ENCODE results near the gene MAML3. TPM values are rescaled to one million over a fixed set of nuclear protein-coding genes. Genes with fewer than 3 reads are reported as not detected.

MAML3 gene
- total RNA-seq, 1 donor from 2014 or later = 8.1 TPM

GRCh38 chr4:139807483-139807882 lies 346.5 kb downstream of the MAML3 start:
- no peak overlapping the region for H3K4me3 ChIP-seq (ENCODE audit: insufficient read depth, low read depth, low read length)
- H3K9ac ChIP-seq (ENCODE audit: low read length) = no peak overlapping the region
- no peaks in the 10 kb centered on the region for H3K27me3 ChIP-seq (ENCODE audit: insufficient read depth, low read length)
- H3K79me2 ChIP-seq (ENCODE audit: insufficient read depth, low read length) = no peaks in the 10 kb centered on the region
- DNase-seq (ENCODE audit: low read depth) (no peak), FAIRE-seq (no peak)
- H3K4me3 Mint-ChIP-seq (ENCODE audit: unreplicated experiment) = no peak overlapping the region
- peaks cover 7% of the 10 kb centered on the region for H3K4me1 ChIP-seq (ENCODE audit: insufficient read depth, low read length)
- TF ChIP-seq EZH2 (IDR thresholded peaks at IDR 0.05; ENCODE audit: insufficient read depth, low read length) (no peak), CTCF (IDR thresholded peaks at IDR 0.05; ENCODE audit: insufficient read depth, low read depth, low read length) (no peak)
- no peak overlapping the region for H3K27ac Mint-ChIP-seq (ENCODE audit: unreplicated experiment)
- no peaks in the 10 kb centered on the region for H3K27me3 Mint-ChIP-seq (ENCODE audit: low read depth, unreplicated experiment)
- H3K4me2 ChIP-seq (ENCODE audit: low read length) = no peak overlapping the region
- no peaks in the 10 kb centered on the region for H3K36me3 Mint-ChIP-seq (ENCODE audit: low read depth, unreplicated experiment)
- no peak overlapping the region for H3K27ac ChIP-seq (ENCODE audit: low read depth, low read length)
- H3K9me3 ChIP-seq (ENCODE audit: insufficient read depth, low read depth, low read length) = peaks cover 3% of the 10 kb centered on the region
- no peaks in the 10 kb centered on the region for H3K36me3 ChIP-seq (ENCODE audit: insufficient read depth, low read length)
- H2AFZ ChIP-seq (ENCODE audit: low read depth, low read length) = no peak overlapping the region
- peaks cover 9% of the 10 kb centered on the region for H3K4me1 Mint-ChIP-seq (ENCODE audit: low read depth, unreplicated experiment)
- H3K9me3 Mint-ChIP-seq (ENCODE audit: unreplicated experiment) = peaks cover 8% of the 10 kb centered on the region
- no peaks in the 10 kb centered on the region for H4K20me1 ChIP-seq (ENCODE audit: insufficient read depth, low read length)

GRCh38 chr4:139806929-139807328 lies 347.1 kb downstream of the MAML3 start:
- Histone ChIP-seq H4K20me1 (ENCODE audit: insufficient read depth, low read length) (no peaks in the 10 kb centered on the region), H3K4me1 (ENCODE audit: insufficient read depth, low read length) (peaks cover 7% of the 10 kb centered on the region), H3K9me3 (ENCODE audit: insufficient read depth, low read depth, low read length) (peaks cover 3% of the 10 kb centered on the region), H3K79me2 (ENCODE audit: insufficient read depth, low read length) (no peaks in the 10 kb centered on the region), H3K36me3 (ENCODE audit: insufficient read depth, low read length) (no peaks in the 10 kb centered on the region), H3K27me3 (ENCODE audit: insufficient read depth, low read length) (no peaks in the 10 kb centered on the region), H3K4me3 (ENCODE audit: insufficient read depth, low read depth, low read length) (no peak overlapping the region), H3K9ac (ENCODE audit: low read length) (no peak overlapping the region), H2AFZ (ENCODE audit: low read depth, low read length) (no peak overlapping the region), H3K4me2 (ENCODE audit: low read length) (no peak overlapping the region), H3K27ac (ENCODE audit: low read depth, low read length) (no peak overlapping the region)
- FAIRE-seq (no peak), DNase-seq (ENCODE audit: low read depth) (no peak)
- no peaks in the 10 kb centered on the region for H3K36me3 Mint-ChIP-seq (ENCODE audit: low read depth, unreplicated experiment)
- H3K4me1 Mint-ChIP-seq (ENCODE audit: low read depth, unreplicated experiment) = peaks cover 11% of the 10 kb centered on the region
- H3K27me3 Mint-ChIP-seq (ENCODE audit: low read depth, unreplicated experiment) = no peaks in the 10 kb centered on the region
- peaks cover 8% of the 10 kb centered on the region for H3K9me3 Mint-ChIP-seq (ENCODE audit: unreplicated experiment)
- no peak overlapping the region for H3K27ac Mint-ChIP-seq (ENCODE audit: unreplicated experiment)
- H3K4me3 Mint-ChIP-seq (ENCODE audit: unreplicated experiment) = no peak overlapping the region
- TF ChIP-seq CTCF (IDR thresholded peaks at IDR 0.05; ENCODE audit: insufficient read depth, low read depth, low read length) (no peak), EZH2 (IDR thresholded peaks at IDR 0.05; ENCODE audit: insufficient read depth, low read length) (no peak)

- Histone ChIP-seq H3K4me3 (ENCODE audit: insufficient read depth, low read depth, low read length) (no peak overlapping the region), H3K9me3 (ENCODE audit: insufficient read depth, low read depth, low read length) (no peaks in the 10 kb centered on the region), H3K36me3 (ENCODE audit: insufficient read depth, low read length) (no peaks in the 10 kb centered on the region), H2AFZ (ENCODE audit: low read depth, low read length) (no peak overlapping the region), H3K27ac (ENCODE audit: low read depth, low read length) (no peak overlapping the region), H3K4me1 (ENCODE audit: insufficient read depth, low read length) (no peaks in the 10 kb centered on the region), H3K79me2 (ENCODE audit: insufficient read depth, low read length) (no peaks in the 10 kb centered on the region), H3K4me2 (ENCODE audit: low read length) (no peak overlapping the region), H4K20me1 (ENCODE audit: insufficient read depth, low read length) (no peaks in the 10 kb centered on the region), H3K27me3 (ENCODE audit: insufficient read depth, low read length) (no peaks in the 10 kb centered on the region), H3K9ac (ENCODE audit: low read length) (no peak overlapping the region)
- Mint-ChIP-seq H3K9me3 (ENCODE audit: unreplicated experiment) (no peaks in the 10 kb centered on the region), H3K4me3 (ENCODE audit: unreplicated experiment) (no peak overlapping the region), H3K4me1 (ENCODE audit: low read depth, unreplicated experiment) (peaks cover 14% of the 10 kb centered on the region), H3K27me3 (ENCODE audit: low read depth, unreplicated experiment) (no peaks in the 10 kb centered on the region), H3K27ac (ENCODE audit: unreplicated experiment) (peak overlapping the region; percentile 60), H3K36me3 (ENCODE audit: low read depth, unreplicated experiment) (no peaks in the 10 kb centered on the region)
- DNase-seq (ENCODE audit: low read depth) = no peak
- FAIRE-seq = no peak
- no peak for TF ChIP-seq EZH2 (IDR thresholded peaks at IDR 0.05; ENCODE audit: insufficient read depth, low read length)
- no peak for TF ChIP-seq CTCF (IDR thresholded peaks at IDR 0.05; ENCODE audit: insufficient read depth, low read depth, low read length)
Measured at GRCh38 chr4:139802931-139803330, 351.1 kb downstream of the MAML3 start.

Measured in astrocyte (in vitro differentiated cells and primary cell).